GM12873 (cell line): ENCODE results near the gene LAMA2.

ENCODE experiments used
- TF ChIP-seq, protein P1 (sequence below): IDR thresholded peaks from 2 replicates; pipeline ENCODE4 v1.5.1; 2012; ENCODE audit warnings: low read depth, mild to moderate bottlenecking, moderate library complexity, low read length, control low read depth; ENCODE audit not compliant: insufficient read depth; ENCODE audit errors: missing control alignments

The LAMA2 gene

DNA sequence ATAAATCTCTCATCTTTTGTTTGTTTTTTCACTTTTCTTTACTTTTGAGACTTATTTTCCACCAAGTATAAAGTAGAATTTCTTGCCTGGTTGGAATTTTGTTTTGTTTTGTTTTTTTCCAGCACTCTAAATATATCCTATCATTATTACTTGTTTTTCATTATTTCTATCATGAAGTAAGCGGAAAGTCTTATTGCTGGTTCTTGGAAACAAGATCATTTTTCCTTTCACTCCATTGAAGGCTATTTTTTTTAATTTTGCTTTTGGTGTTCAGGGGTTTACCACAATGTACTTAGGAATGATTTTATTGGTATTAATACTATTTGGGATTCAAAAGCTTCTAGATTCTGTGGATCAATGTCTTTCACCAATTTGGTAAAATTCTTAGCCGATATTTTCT is 190.1 kb downstream of the LAMA2 start:
- TF ChIP-seq, protein P1, sequence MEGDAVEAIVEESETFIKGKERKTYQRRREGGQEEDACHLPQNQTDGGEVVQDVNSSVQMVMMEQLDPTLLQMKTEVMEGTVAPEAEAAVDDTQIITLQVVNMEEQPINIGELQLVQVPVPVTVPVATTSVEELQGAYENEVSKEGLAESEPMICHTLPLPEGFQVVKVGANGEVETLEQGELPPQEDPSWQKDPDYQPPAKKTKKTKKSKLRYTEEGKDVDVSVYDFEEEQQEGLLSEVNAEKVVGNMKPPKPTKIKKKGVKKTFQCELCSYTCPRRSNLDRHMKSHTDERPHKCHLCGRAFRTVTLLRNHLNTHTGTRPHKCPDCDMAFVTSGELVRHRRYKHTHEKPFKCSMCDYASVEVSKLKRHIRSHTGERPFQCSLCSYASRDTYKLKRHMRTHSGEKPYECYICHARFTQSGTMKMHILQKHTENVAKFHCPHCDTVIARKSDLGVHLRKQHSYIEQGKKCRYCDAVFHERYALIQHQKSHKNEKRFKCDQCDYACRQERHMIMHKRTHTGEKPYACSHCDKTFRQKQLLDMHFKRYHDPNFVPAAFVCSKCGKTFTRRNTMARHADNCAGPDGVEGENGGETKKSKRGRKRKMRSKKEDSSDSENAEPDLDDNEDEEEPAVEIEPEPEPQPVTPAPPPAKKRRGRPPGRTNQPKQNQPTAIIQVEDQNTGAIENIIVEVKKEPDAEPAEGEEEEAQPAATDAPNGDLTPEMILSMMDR: no peak

DNA sequence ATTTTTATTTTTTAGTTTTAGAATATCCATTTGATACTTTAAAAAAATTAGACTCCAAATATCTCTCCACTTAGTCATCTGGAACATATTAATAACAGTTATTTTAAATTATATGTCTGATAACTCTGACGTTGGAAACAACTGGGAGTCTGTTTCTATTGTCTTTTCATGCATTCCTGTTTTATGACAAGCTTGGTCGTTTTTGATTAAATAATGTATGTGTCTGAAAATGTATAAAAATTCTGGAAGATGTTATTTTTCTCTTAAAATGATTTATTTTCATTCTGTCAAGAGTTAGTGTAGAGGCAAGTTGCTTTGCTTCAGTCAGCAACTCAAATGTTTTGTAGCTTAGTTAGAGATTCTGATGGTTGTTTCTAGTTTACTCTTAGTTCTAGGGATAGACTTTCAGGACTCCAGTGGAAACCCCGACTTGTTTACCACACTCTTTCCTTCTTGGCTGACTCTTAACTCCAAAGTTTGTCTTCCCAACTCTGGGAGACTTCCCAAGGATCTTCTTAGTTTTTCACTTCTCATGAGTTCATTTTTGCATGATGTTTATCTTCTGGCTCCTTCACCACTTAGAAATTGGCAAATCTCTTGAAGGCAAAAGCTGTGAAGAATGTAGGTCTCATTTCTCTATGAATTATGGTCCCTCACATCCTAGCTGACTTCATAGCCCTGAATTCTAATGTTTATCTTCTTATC is 190.9 kb downstream of the LAMA2 start:
- TF ChIP-seq, protein P1: no peak

DNA sequence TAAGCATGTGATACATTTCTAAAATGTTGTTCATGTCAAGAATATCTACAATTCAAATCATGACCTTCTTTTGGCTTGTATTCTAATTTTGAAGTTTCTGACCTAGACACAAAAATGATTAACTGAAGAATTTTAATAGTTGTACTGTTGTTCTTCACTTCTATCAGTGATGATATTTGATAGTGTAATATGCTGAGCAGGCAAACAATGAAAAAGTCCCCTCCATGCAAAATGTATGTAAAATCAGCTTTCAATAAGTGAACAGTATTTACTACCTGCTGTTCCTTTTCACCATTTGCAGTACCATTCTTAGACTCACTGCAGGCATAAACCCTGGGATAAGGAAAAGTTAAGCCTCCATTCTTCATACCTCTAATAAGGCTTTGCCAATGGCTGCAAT is 201.5 kb downstream of the LAMA2 start:
- TF ChIP-seq, protein P1: no peak

DNA sequence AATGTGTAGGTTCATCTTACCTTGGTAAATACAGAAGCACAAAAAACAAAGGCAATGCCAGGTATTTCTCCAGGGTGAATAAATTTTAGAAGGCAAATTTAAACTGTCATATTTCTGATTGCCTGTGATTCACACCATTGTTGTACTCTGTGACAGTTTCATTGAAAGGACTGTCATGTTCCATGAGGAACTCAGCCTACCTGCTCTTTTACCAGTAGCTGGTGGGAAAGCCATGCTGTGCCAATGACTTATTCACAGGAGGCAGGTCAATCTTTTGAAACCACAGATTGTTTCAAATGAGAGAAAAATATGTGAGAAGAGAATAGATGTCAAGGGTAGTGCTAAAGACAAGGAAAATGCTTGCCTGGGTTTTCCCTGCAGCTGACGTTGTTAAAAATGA is 206.4 kb downstream of the LAMA2 start:
- TF ChIP-seq, protein P1: no peak

DNA sequence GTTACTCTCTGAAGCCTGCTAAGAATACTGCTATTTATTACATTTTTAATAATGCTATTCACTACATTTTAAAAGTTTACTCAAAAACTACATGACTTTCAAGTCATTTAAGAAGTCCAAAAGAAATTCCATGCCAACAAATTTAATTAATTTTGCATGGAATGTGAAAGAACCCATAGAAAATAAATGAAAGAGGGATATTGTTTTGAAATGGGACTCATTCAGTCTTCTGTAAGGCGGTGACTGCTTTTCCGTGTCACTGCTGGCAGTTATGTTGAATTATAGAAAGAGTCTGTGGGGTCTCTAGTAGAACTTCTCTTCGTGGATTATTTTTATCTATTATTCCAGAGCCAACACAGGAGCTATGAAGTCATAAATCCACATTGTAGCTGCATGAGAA is 211.2 kb downstream of the LAMA2 start:
- TF ChIP-seq, protein P1: no peak

DNA sequence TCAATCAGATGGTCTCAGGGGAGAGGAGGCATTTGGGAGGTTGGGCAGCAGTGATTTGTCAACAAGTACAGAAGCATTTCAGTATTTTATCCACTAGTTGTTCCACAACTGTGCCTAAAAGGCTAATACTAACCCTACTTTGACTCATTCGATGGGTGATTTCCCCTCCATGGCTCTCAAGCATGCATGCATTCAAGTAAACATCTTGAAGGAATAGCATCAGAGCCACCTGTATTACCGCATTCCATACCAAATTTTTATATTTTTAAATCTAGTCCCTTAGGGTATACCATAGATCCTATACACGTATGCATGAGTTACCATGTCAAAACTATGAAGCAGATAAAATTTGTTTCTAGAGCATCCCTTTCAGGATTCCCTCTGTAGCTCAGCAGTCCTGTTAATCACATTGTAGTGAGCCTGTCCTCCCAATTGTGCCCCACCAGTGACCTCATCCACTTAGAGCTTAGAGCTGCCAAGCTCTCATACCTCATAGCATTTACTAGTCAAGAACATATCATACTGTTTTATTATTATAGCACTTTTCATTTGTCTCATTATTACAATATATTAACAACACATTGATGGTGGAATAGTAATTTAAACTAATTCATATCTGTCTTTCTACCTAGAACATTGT is 213.8 kb downstream of the LAMA2 start:
- TF ChIP-seq, protein P1: no peak

DNA sequence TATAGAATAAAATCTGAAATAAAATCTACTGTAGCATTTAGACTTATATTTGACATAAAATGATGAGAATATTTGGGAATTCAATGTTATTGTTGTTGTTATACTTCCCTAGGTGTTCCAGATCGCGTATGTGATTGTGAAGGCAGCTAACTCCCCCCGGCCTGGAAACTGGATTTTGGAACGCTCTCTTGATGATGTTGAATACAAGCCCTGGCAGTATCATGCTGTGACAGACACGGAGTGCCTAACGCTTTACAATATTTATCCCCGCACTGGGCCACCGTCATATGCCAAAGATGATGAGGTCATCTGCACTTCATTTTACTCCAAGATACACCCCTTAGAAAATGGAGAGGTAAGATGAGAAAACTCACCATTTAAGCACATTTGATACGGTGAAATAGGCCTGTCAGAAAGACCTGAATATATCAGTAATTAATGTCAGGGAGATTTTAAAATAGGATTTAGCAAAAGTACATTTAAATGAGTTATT is 215.2 kb downstream of the LAMA2 start:
- TF ChIP-seq, protein P1: no peak
